ENCODE data around the gene ZC3H12D.
A peak's percentile ranks its signal among the peaks of the same experiment; 100 is the strongest.
"Not testable (repeated sequence)": the region's sequence is repeated elsewhere in the genome, so short reads cannot be mapped to it uniquely, and the experiment has no call there.

ZC3H12D gene

DNA sequence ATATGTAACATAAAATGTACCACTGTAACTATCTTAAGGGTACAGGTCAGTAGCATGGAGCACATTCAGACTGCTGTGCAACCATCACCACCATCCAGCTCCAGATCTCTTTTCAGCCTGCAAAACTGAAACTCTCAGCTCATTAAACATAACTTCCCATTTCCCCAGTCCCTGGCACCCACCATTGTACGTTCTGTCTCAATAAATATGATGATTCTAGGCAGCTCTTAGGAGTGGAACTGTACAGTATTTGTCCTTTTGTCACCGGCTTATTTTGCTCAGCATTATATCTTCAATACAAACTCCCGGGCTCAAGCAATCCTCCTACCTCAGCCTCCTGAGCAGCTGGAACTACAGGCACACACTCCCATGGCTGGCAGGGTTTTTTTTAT lies 1.5 kb downstream of the ZC3H12D start:
- no peak for DNase-seq

DNA sequence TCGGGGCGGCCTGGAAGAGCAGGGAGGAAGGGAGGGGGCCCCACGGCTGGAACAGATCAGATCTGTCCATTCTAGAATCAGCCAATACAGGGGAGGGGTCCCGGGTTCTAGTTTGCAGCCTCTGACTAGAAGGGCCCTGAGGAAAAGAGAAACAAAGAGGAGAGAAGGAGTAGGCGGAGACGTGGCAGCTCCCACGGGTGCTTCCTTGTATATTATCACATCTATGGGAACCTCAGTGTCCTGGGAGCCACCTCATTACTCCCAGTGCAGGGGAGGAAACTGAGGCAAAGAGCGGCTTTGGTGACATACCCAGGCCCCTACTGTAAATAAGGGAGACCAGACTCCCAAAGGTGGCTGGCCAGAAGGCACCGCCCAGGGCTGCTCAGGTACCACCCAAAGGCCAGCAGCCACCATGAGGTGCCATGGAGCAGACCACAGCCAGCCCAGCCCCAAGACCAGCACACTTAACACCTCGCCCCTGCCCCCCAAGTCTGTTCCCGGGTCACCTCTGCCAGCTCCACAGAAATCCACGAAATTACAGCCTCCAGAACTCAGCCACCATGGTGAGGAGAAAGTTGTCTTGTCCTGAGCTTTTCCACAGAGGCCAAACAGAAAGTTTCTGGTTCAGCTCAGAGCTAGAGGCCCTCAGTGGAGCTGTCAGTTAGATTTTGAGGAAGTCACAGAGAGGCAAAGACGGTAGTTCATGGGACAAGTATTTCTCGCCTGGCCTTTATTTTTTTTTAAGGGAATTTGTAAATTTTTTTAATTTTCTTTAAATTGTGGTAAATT lies 2.1 kb downstream of the ZC3H12D start:
- no peak for DNase-seq

DNA sequence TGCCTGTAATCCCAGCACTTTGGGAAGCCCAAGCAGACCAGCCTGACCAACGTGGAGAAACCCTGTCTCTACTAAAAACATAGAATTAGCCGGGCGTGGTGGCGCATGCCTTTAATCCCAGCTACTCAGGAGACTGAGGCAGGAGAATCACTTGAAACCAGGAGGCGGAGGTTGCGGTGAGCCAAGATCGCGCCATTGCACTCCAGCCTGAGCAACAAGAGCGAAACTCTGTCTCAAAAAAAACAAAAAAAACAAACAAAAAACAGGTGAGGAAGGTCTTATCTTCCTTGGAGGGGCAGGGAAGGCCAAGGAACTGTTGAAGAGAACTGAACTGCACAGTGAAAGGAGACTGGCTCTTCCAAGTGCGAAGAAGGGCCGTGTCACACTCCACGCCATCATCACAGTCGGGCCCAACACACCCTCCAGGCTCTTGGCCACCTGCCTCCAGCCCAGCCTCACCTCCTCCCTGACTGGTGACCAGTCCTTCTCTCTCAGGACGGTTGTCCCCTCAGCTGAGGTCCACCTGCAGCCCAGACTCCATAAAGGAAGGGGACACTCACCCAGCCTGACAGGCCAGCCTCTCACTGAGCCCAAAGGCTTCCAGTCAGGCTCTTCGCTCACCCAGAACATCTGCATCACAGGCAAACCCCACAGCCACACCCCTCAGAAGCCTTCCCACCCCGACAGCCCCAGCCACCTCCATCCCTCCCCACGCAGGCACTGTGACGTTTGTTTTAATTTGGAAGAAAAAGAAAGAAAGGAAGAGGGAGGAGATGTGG lies 4.1 kb downstream of the ZC3H12D start:
- DNase-seq: peak; percentile 76

DNA sequence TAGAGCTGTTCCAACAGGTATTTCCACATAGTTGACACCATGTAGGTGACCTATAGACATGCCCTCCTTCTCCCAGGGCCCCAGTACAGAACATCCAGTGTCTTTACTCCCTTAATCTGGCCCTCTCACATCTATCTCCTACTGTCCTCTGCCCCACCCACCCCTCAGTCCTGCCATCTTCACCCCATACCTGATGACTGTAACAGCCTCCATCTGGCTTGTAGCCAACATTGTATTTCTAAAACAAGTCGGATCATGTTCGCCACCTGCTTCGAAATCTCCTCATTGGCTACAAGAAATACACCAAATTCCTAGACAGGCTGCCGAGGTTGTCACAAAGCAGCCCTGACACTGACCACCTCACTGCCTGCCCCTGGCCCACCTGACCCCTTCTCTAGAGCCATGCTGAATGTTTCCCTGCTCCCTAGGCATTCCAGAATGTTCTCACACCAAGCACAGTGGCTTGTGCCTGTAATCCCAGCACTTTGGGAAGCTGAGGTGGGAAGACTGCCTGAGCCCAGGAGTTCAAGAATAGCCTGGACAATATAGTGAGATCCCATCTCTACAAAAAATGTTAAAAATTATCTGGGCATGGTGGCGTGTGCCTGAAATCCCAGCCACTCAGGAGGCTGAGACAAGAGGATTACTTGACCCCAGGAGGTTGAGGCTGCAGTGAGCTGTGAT lies 6.0 kb downstream of the ZC3H12D start:
- no peak for DNase-seq

DNA sequence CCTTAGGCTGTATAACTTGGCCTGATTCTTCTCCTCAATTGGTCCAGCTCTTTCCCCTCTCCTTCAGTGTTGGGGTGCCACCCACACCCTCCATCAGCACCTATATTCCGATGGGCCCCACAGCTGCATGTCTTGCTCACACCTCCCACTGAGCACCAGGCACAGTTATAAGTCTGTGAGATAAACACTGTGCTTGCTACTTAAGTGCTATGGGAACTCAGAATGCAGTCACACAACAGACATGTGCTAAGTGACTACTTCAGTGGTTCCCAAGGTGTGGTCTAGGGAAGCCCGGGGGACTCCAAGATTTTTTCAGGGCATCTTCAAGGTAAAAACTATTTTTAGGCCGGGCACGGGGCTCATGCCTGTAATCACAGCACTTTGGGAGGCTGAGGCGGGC lies 7.3 kb downstream of the ZC3H12D start:
- no peak for DNase-seq

DNA sequence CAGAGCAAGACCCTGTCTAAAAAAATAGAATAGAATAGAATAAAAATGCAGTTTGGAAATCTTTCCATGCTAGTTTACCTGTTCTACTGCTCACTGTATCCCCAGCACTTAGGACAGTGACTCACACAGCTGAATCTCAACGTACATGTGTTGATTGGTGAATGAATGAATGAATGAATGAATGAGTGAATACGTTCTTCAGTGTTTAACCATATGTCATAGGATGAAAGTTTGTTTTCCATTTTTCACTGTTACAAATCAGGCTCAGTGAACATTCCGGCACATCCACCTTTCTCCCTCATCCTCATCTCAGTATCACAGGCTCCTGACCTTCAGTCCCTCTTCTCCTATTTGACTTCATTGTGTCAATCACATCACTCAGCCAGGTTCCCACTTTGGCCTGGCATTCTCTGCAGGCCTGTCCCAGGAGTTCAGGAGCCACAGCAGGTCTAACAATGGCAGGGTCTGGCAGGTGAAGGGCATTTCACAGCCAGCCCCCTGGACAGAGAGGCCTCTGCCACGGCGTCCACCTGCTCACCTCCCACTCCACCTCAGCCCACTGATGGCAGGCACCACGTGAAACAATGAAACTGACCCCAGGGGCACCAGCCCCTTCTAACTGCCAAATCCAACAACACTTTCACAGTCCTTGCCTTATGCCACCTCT lies 7.9 kb downstream of the ZC3H12D start:
- DNase-seq: no peak

DNA sequence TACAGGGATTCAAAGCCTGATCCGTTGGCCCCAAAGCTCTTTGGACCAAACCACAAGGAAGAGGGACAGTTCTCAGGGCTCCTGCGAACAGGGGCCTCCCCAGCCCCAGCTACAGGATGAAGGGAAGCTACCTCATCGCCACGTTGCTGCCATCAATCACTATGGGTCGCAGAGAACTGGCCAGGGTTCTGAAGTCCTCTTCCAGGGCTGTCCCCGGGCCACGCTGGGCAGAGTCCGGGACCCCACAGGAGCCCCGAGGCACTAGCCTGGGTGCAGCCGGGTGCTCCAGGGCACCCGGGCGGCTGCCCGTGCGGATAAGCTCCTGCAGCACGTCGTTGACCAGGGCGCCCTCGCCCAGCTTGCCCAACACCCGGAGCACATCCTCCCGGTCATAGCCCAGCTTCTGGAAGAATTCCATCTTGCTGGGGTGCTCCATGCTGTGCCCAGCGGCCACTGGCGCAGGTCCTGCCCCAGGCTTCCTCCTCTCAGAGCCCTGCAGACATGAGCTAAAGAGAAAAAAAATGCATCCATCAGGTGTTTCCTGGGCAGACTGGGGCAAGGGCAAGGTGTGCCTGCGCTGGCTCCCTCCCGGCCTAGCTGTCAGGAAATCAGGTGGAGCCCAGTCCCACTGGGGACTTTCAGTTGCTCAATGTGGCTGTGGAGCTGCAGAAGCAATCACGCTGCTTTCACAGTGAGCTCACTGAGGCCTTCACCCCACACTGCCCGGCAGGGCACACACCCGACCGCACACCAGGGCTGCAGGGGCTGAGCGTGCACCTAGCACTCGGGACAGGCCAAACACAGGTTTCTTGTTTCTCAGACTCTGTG lies 10.5 kb downstream of the ZC3H12D start:
- no peak for DNase-seq

DNA sequence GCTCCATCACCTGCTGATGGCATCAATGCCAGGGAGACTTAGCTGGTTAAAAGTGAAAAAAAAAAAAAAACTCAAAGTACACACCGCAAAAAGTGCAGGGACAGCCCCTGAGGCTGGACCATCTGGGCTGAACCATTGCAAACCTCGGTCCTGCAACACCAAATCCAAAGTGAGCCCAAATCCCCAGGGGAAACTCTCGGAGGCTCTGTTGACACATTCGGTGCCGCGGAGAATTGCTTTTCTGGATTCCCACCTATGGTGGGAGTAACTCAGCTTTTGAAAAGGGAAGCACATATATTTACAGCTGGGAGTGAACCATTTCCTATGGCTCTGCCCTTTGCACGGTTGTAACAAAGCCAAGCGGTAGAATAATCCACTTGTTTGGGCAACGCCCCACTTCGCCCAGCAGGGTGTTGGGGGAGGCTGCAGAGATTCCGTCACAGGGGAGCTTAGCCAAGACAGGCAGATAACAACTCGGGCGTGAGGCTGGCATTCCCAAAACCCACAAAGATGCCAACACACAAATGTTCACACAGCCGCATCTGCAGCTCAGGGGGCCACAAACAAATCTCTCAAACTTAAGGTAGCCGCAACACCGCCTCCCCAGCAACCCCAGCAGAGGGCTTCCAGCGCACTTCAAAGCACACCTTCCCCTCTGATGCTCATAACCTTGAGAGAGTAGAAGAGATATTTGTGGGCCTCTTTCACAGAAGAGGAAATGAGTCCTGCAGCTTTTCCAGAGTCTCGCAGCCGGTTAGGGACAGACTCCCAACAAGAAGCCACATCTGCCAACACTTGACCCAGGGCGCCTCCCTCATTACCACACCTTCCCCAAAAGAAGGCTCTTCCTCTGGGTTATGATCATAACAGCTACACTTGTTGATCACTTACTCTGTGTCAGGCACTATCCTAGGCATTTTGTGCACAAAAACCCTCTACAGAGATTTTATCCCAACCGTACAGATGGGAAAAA lies 11.4 kb downstream of the ZC3H12D start:
- no peak for DNase-seq

DNA sequence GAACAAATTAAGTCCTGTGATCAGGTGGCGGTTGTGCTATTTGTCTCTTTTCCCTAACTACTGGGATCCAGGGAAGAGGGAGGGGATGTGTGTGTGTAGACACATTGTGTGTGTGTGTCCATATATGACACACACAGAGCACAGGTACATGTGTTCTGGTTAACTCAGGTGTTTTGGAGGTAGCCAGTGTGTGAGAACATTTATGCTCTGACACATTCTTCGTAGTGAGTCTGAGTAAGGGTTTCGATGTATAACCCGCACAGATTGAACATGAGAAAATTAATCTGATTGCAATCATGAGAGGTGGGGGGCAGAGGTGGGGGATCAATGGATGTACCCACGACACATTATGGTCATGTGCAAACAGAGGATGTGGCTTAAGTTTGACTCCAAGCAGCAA lies 12.6 kb downstream of the ZC3H12D start:
- DNase-seq: no peak

DNA sequence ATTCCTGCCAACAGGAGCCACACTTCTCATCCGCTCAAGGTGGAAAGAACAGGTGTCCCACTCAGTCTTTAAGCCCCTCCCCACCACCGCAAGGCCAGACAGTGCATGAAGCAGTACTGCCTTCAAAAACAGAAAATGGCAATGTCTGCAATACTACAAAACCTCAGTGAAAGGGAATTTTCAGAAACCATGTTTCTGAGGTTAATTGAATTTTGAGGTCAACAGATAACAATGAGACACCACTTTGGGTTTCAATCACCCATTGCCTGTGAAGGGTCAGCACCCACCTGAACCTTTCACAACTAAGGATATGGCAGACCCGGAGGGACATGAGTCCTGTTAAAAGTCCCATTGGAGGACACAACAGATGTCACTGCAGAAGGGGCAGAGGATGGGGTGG lies 13.0 kb downstream of the ZC3H12D start:
- no peak for DNase-seq

DNA sequence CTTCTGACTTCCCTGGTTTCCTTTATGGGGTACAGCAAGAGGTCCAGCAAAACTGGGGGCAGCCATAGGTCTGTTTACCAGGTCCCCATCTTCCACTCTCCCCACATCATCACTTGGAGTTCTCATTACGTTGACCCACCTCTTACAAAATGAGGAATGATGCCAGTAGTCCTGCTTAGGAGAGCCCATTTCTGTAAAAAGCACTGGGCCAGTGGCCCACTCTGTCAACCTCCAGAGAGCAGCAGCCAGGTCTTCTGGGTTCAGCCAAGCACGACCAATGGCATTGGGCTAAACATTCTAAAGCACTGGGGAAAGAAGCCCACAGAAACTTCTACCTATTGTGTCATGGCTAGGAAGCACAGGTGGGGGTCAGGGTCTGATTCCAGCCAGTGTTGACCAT lies 13.9 kb downstream of the ZC3H12D start:
- no peak for DNase-seq

DNA sequence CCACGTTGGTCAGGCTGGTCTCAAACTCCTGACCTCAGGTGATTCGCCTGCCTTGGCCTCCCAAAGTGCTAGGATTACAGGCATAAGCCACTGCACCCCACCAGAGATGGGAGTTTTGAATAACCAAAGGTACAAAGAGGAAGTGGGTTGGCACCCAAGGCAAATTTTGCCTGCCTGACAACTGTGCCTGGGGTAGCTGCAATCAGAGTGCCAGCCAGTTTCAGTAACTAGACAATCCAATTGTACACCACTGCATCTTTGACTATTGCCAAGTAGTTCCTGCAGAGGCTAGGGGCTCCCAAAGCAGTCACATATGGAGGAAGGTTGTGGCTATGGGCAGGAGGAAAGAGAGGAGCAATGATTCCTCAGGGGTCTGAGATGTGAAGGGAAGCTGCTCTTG lies 16.6 kb downstream of the ZC3H12D start:
- DNase-seq: peak; percentile 42

DNA sequence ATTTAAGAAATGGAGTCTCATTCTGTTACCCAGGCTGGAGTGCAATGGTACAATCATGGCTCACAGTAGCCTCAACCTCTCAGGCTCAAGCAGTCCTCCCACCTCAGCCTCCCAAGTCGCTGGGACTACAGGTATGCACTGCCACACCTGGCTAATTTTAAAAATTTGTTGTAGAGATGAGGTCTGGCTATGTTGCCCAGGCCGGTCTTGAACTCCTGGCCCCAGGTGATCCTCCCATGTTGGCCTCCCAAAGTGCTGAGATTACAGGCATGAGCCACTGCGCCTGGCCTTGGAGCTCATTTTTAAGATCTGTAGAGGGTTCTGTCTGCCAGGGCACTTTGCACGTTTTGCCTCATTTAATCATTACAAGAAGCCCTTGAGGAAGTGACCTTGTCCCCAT lies 17.5 kb downstream of the ZC3H12D start:
- DNase-seq: no peak

DNA sequence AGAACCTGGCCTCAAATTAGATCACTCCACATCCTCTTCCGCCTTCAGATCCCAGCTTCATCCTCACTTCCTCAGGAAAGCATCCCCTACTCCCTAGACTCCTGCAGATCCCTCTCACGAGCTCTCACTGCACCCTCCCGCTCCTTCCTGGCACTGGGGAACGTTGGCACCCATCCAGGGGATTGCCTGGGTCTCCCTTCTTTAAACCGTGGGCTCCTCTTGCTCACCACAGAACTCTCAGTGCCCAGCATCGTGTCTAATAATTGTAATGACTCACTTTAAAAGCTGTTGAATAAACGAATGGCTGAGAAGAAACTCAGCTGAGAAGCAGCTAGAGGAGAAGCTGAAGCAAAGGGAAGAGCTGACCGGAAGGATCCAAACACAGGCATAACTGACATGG lies 20.4 kb downstream of the ZC3H12D start:
- no peak for DNase-seq

DNA sequence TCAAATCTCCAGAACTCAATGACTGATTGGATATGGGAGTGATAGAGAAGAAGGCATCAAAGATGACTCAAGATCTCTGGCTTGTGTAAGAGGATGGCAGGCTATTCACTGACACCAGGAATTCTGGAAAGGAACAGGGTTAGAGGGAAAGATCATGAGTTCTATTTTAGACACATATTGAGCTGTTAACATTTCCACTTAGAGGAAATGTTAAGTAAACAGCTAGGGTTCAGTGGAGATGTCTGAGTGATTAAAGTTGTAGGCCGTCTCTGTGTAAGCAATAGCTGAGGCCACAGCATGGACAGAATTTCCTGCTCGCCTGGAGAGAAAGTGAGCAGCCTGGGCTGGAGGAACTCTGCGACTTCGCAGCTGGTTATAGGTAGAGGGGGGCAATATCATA lies 21.0 kb downstream of the ZC3H12D start:
- no peak for DNase-seq

DNA sequence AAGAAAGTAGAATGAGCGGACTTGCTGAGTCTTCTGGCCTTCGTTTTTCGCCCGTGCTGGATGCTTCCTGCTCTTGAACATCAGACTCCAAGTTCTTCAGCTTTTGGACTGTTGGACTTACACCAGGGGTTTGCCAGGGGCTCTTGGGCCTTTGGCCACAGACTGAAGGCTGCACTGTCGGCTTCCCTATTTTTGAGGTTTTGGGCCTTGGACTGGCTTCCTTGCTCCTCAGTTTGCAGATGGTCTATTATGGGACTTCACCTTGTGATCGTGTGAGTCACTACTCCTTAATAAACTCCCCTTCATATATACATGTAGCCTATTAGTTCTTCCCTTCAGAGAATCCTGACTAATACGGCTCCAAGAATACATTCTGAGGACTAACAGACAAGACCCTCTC lies 22.1 kb downstream of the ZC3H12D start:
- DNase-seq: not testable (repeated sequence)

DNA sequence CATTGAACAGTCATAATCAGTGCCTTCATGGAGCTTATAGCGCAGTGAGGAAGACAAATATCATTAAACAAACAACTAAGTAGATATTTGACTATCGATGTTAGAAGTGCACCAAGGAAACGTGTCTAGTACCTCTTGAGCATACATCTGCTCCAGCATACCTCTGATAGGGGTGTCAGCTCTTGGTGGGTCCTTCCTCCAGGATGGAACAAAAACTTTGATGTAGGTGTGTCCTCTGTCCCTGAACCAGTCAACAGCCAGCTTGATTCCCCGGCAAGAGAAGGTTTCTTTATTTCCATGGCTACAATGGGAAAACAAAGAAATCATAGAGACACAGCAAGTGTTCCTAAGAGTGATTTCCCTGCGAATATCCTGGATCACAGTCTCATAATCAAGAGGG lies 23.1 kb downstream of the ZC3H12D start:
- no peak for DNase-seq

DNA sequence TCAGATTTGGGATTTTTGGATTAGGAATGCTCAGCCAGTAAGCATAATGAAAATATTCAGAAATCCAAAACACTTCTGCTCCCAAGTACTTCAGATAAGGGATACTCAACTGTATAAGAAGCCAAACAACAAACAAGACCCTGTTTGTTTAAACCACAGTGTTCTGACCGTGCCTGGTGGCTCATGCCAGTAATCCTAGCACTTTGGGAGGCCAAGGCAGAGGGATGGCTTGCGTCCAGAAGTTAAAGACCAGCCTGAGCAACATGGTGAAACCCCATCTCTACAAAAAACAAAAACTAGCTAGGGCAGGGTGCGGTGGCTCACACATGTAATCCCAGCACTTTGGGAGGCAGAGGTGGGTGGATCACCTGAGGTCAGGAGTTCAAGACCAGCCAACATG lies 24.6 kb downstream of the ZC3H12D start:
- DNase-seq: not testable (repeated sequence)

DNA sequence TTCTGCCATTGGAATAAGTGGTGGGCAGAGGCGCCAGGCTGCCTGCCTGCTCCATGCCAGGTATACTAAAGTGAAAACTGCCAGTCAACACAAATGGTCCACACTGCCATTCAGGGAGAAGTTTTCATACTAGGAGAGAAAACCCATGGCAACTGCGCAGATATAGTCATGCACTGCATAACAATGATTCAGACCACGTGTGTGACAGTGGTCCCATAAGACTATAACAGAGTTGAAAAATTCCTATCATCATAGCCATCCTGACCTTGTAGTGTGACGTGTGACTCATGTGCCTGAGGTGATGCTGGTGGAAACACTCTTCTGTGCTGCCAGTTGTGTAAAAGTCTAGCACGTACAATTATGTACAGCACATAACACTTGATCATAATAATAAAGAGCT lies 25.1 kb downstream of the ZC3H12D start:
- no peak for DNase-seq

DNA sequence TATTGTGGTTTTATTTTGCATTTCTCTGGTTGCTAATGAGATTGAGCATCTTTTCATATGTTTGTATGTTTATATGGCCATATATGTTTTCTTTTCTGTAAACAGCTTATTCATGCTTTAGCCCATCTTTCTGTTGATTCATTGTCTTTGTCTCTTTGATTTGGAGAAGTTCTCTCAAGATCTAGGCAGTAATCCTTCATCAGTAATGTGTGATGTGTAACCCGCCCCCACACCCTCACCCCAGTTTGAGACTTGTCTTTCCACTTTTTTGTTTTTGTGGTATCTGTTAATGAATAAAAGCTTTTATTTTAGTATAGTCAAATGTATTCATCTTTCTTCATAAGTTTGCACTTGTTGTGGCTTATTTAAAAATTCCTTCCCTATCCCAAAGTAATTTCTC lies 26.0 kb downstream of the ZC3H12D start:
- DNase-seq: no peak

DNA sequence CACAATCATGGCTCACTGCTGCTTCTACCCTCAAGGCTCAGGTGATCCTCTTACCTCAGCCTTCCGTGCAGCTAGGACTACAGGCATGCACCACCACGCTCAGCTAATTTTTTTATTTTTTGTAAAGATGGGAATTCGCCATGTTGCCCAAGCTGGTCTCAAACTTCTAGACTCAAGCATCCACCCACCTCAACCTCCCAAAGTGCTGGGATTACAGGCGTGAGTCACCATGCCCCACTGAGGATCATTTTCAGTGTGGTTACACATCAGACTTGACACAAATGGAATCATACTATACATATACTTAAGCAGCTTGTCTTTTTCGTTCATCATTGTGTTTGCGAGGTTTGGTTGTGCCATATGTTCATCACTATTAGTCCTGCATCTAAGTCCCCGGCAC lies 26.6 kb downstream of the ZC3H12D start:
- no peak for DNase-seq

All from CD4-positive, alpha-beta T cell treated with Interleukin-15 for 1 hour (primary cell).